Measurements from ENCODE around the gene GYPB.
"Not testable (repeated sequence)": the region's sequence is repeated elsewhere in the genome, so short reads cannot be mapped to it uniquely, and the experiment has no call there.

Gene GYPB

GRCh38 chr4:144019277-144019676 is at the start of gene GYPB:
Gene GYPB, minus strand, starts transcription at chr4:144019380. Its CDS starts 93 bp downstream, at chr4:144019287.
- DNase-seq: not testable (repeated sequence)

GRCh38 chr4:144061556-144061955 is 42.4 kb upstream of the GYPB start:
- not testable (repeated sequence) for DNase-seq

DNA sequence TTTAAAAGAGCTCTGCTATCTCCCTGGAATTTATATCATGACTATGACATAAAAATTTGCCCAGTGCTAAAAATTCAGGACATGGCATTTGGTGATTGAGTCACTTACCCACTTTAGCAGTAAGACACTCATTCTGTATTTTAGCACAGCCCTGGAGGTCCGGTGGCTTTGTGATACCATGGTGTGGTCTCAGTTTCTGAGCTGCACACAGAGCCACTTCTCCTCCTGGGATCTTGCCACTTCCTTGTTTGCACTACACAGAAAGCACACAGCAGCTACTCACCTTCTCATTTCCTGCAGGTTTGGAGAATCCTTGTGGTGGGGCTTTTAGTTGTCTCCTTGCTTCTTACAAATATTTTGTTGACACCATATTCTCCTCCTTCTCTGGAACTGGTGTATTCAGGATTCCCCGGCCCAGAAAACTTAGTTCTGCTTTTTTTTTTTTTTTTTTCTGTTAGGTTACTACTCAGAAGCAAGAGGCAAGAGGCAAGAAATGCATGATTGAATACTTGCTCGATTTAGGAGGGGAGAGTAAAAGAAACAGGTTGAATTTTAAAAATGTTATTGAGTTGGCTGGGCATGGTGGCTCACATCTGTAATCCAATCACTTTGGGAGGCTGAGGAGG is 41.2 kb upstream of the GYPB start:
- DNase-seq: not testable (repeated sequence)

GRCh38 chr4:144056800-144057199 is 37.6 kb upstream of the GYPB start:
- no peak for DNase-seq

GRCh38 chr4:144055336-144055735 is 36.2 kb upstream of the GYPB start:
- DNase-seq: not testable (repeated sequence)

GRCh38 chr4:144051494-144051893 is 32.3 kb upstream of the GYPB start:
- not testable (repeated sequence) for DNase-seq

DNA sequence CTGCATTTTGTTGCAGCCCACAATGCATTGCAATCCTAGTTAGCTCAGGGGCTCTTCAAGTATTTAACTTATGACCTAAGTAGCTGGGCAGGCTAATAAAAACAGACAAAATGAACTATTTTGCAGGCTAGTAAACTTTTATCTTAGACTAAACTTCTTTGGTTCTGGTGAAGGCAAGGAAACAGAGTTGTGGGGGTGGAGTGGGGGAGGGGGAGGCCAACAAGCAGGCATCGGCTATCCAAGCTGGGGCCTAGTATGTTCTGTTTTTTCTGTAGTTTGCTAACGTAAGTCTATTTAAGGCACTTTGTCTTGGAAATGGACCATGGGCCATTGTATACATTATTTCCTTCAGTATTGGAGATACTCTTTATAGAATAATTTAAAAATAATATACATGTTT is 31.5 kb upstream of the GYPB start:
- not testable (repeated sequence) for DNase-seq

DNA sequence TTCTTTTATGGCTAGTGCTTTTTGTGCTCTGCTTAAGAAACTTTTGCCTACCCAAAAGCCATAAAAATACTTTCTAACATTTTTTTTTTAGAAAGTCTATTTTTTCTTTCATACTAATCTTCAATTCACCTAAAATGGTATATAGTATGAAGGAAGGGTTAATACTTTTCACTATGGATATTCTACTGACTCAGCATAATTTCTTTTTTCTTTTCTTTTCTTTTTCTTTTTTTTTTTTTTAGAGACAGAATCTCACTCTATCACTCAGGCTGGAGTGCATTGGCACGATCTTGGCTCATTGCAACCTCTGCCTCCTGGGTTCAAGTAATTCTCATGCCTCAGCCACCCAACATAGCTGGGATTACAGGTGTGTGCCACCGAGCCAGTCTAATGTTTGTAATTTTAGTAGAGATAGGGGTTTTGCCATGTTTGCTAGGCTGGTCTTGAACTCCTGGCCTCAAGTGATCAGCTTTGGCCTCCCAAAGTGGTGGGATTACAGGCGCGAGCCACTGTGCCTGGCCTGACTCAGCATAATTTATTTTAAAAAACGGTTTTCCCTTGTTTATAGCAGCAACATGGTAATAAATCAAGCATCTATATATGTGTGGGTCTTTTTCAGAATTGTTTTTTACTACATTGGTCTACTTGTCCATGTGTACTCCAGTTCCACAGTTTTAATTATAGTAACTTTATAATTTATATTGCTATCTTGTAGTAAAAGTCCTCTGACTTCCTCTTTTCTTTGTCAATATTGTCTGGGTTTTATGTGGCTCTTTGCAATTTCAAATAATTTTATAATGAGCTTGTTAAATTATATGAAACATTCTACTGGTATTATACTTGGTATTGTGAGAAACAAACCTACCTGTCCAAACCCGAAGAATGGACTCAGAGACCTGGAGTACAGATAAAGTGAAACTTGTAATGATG is 30.6 kb upstream of the GYPB start:
- not testable (repeated sequence) for DNase-seq

- not testable (repeated sequence) for DNase-seq
Measured at GRCh38 chr4:144044936-144045335, 25.8 kb upstream of the GYPB start.

DNA sequence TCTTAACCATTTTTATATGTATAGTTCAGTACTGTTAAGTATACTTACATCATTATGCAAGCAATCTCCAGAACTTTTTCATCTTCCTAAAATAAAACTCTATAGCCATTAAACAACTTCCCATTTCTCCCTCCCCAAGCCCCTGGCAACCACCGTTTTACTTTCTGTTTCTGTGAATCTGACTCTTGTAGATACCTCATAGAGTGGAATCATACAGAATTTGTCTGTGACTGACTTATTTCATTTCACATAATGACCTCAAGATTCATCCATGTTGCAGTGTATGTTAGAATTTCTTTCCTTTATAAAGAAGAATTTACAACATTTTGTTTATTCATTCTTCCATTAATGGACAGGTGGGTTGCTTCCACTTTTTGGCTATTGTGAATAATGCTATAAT is 13.4 kb upstream of the GYPB start:
- DNase-seq: not testable (repeated sequence)

GRCh38 chr4:144031875-144032274 is 12.7 kb upstream of the GYPB start:
- DNase-seq: not testable (repeated sequence)

- DNase-seq: not testable (repeated sequence)
Measured at GRCh38 chr4:144031369-144031768, 12.2 kb upstream of the GYPB start.

DNA sequence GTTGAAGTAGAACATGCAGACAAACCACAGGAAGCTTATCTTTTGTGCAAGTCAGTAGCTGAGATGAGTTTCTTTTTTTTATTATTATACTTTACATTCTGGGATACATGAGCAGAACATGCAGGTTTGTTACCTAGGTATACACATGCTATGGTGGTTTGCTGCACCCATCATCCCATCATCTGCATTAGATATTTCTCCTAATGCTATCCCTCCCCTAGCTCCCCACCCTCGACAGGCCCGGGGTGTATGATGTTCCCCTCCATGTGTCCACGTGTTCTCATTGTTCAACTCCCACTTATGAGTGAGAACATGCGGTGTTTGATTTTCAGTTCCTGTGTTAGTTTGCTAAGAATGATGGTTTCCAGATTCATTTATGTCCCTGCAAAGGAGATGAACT is 11.5 kb upstream of the GYPB start:
- not testable (repeated sequence) for DNase-seq

DNA sequence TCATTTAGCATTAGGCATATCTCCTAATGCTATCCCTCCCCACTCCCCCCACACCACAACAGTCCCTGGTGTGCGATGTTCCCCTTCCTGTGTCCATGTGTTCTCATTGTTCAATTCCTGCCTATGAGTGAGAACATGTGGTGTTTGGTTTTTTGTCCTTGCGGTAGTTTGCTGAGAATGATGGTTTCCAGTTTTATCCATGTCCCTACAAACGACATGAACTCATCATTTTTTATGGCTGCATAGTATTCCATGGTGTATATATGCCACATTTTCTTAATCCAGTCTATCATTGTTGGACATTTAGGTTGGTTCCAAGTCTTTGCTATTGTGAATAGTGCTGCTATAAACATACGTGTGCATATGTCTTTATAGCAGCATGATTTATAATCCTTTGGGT is 7.5 kb upstream of the GYPB start:
- DNase-seq: not testable (repeated sequence)

DNA sequence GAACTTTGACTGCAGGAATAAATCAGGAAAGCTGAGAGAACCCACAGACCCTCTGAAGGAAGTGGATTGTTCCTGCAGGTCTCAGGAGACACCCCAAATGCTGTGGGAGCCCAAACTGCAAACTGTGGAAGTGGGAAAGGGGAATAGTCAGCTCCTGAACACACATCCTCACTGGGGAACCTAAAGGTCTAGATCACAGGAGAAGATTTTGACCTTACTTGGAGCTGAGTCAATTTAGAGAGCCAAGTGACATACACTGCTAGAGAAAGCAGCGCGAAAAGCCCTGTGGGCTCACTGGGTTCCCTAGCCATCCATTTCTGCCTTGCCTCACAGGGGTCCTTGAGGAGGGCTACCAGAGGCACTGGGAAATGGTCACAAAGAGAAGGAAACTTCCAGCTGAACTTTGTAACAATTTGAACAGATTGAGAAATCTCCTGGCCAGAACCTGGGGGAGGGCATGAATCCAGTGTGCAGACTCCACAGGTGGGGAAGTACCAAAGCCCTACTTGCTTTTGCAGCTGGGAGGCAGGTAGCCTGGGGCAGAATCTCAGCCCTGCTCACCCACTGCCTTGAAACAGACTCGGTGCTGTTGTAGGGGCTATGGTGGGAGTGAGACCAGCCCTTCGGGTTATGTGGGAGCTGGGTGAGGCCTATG is 5.3 kb upstream of the GYPB start:
- DNase-seq: not testable (repeated sequence)

GRCh38 chr4:144022772-144023400 is 3.7 kb upstream of the GYPB start:
- DNase-seq: not testable (repeated sequence)

- DNase-seq: not testable (repeated sequence)
Measured at GRCh38 chr4:144021336-144021990, 2.3 kb upstream of the GYPB start.

DNA sequence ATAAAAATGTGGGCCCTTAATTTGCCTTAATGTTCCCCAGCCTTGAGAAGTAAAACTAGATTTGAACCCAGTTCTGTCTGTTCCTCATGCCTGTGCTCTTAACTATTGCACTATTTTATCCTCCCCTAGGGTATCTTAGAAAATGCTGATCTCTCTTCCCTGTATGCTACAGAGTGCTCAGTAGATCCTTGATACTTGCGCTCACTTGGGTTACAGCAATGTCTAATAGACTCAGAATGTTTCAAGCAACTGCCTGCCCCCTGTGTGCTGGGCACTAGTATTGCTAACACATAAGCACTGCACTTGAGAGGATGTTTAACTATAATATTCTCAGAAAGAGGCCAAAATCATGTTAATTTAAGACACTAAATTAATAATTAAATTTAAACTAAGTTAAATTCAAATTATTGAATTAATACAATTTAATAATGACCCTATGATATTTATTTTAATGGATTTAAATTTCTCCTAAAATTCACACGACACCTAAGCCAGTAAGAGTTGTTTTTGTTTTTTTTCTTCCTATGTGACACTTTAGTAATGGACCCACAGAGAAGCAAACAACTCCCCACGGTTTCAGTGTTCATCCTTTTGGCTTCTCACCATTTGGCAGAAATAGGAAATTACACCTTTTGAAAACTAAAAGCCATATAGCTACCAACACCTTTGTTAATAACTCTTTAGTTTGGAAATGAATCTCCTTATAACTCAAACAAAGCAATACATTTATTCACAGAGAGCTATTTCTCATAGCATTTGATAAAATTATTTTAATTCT is 768 bp downstream of the GYPB start:
- not testable (repeated sequence) for DNase-seq

DNA sequence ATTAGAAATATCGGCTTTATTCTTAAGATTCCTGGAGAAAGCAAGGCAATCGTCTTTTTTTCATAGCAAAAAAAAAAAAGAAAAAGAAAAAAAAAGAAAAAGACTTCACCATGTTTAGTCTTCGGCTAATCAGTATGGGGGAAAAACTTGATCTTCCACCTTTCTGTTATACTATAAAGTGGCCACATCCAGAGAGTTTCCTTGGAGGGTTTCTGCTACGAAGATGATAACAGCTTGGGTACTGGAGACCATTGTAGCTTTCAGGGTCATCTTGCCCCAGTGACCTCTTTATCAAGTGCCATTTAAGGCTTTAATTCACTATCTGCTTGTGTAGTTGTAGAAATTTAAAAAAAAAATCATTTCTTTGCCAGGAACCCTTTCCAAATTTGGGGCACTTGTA is 1.9 kb downstream of the GYPB start:
- DNase-seq: not testable (repeated sequence)

DNA sequence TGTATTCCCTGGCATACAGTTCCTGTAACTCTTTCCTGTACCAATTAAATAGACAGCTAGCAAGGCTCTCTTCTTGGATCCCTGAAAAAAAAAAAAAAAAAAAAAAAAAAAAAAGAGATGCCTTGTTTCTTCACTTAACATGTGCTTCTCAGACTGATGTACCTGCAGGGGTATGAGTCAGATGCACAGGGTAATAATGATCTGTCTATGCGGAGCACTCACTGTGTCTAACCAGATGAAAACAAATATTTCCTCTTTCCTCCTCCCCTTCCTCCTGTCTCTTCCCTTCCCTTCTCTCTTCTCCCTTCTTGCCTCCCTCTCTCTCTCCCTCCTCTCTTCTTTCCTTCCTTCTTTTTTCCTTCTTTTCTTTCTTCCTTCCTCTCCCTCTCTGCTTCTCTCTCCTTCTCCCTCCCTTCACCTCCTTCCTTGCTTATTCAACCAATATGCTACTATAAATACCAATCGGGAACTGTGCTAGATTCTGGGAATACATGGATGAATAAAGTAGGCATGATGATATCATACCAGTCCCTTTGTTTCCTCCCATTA is 3.0 kb downstream of the GYPB start:
- DNase-seq: not testable (repeated sequence)

DNA sequence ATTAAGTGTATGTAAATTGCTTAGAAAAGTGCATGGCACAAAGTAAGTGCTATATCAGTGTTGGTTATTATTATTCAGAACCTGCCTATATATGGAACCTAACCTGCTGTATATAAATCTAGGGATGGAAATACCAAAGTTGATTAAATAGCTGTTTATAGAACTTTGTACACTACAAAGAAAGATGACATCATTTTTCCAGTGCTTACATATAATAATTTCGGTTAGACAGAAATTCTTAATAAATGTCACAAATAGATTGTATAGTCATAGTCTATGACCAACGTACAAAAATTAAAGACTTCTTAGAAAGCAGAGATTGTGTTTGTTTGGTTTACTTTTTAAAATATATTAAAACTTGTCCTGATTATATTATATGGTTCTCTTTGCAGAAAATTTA is 4.4 kb downstream of the GYPB start:
- no peak for DNase-seq

All from NCI-H2171 treated with DMSO at 0.1 percent for 48 hours (cell line).